ENCODE data around the gene PTMA.
"Not testable (repeated sequence)": the region's sequence is repeated elsewhere in the genome, so short reads cannot be mapped to it uniquely, and the experiment has no call there.

PTMA gene

DNA sequence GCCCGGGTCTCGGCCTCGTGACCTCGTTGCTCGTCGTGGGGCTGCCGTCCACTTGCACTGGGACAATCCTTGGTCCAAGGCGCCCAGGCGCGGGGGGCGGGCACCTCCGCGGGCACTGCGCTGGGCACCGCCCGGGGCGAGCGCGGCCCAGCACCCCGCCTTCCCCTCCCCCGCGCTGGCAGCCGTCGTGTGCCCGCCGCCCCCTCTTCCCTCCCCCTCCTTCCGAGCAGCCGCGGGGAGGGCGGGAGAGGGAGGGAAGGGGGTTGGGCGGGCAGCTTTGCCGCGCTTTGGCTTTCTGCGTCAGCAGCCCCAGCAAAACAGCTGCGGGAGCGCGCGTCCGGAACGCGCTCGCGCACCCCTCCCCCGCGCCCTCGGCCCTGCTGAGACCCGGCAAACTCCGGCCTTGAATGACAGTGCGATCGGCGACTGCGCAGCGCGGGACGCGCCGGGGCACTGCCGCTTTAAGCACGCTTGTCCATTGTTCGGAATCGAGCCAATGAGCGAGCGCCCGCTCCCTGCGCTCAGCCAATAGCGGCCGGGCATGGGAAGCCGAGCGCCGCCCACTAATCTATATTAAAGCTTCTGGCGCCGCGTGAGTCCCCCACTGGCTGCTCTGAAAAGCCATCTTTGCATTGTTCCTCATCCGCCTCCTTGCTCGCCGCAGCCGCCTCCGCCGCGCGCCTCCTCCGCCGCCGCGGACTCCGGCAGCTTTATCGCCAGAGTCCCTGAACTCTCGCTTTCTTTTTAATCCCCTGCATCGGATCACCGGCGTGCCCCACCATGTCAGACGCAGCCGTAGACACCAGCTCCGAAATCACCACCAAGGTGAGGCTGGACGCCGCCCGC, at the start of gene PTMA:
Gene PTMA, plus strand, starts transcription at position 599 of the 846 bp plus-strand sequence. Its CDS starts 182 bp downstream, at position 781.
- peak; percentile 99 for DNase-seq

- DNase-seq = not testable (repeated sequence)
Observed at GRCh38 chr2:231660073-231660472, 48.3 kb upstream of the PTMA start.

- no peak for DNase-seq
Observed at GRCh38 chr2:231660860-231661259, 47.5 kb upstream of the PTMA start.

DNA sequence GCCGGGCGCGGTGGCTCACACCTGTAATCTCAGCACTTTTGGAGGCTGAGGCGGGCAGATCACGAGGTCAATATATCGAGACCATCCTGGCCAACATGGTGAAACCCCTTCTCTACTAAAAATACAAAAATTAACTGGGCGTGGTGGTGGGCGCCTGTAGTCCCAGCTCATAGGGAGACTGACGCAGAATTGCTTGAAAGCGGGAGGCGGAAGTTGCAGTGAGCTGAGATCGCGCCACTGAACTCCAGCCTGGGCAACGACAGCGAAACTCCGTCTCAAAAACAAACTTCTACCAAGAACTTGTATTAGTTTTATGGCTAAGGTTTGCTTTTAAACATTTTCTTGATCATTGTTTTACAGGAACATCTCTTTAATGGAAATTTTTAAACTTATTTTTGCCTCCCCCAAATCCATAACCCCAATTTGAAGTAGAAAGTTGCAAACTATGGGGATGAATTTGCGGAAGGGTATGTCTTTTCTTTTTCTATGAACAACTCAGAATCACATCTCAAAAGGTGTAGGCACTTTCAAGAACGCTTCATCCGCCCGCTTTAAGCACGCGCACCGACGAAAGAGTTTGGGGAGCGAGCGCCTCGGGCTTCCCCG, 46.8 kb upstream of the PTMA start:
- DNase-seq = no peak

GRCh38 chr2:231662028-231662810, 46.1 kb upstream of the PTMA start:
- no peak for DNase-seq

DNA sequence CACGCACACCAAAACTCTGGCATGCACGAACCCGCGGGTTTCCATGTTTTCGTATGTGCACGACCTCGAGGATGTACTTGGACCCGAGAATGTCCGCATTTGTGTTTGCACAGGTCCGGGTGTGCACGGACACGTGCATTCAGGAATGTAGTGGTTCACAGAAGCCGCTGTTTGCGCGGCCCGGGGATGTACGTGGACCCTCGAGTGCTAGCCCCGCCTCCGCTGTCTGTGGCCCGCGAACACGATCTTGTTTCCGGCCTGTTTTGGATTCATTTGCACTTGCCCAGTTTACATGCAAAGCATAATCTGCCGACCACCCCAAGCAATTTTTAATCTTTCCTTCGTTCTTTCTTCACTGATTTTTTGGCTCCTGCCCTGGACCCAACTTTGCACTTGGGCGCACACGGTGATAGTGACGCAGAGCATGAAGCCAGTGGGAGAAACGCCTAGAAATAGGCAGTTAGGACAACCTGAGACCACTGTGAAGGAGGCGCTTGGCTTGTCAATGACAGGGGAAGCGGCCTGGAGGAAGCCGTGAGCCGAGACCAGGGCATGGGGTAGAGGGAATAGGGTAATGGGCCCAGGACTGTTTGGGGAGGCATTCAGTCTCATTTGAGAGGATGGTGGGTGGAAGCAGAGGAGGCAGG, 45.4 kb upstream of the PTMA start:
- DNase-seq = no peak

DNA sequence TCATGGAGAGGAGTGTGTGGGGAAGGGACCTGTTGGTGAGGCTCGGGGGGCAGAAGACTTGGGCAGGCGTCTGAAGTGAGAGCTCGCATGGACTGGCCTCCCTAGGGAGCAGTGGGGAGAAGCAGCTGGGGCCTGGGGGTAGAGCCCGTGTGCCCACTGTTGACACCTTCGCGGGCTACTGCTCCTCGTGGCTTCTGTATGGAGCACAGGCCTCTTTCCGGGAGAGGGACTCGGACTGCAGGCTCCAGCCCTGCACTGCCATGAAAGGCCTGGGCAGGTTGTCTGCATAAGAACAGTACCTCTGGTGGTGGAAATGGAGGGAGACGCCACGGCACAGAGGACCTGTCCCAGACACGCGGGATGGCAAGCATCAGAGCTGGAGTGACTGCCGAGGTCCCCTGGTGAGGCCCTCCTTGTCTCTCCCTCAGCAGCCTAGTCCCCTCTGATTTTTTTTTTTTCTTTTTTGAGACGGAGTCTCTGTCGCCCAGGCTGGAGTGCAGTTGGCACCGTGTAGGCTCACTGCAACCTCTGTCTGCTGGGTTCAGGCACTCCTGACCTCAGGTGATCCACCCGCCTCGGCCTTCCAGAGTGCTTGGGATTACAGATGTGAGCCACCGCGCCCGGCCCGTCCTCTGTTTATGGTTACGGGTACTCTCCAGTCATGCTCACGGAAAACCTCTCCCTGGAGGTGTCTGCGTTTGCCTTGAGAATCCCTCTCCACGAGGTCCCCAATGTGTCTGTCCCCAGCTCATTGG, 44.7 kb upstream of the PTMA start:
- DNase-seq = no peak

- no peak for DNase-seq
Observed at GRCh38 chr2:231664727-231665126, 43.6 kb upstream of the PTMA start.

GRCh38 chr2:231665245-231666170, 42.8 kb upstream of the PTMA start:
- no peak for DNase-seq

DNA sequence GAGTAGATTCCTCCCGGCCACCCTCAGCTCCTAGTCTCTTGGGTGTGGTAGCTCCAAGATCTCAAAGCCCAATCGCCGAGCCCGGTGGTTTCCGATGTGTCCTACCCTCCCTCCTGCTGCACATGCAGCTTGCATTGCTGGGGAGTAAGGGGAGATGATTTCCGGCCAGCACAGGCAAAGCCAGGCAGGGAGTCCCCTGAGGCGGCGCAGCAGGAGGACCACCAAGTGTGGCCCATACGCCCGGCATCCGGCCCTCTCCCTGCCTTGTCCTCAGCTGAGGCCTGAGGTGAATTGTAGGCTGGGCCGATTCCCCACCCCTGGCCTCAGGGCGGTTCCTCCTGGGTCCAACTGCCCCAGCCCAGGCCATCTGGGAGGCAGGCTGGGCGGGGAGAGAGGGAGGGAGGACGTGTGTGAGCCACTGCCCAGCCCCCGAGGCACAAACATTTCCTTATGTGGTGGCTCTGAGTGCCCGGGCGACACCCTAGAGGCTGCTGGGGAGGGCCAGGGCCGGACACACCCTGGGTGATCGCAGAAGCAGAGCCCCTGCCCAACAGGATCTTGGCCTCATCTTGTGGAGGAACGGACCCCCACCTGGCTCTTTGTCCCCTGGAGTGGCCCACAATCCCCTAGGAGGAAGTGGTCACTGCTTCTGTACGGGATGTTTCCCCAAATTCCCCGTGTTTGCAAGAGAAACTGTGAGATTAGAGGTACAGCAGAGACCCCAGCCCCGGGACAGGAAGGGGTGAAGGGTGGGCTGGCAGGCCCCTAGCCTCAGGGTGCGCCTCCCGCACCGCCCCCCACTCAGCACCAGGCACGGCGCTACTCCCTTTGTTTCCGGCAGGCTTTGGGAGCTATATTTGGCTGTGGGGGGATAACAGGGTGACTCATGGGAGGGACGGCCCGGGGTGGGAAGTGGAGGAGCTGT, 41.9 kb upstream of the PTMA start:
- DNase-seq = no peak

- DNase-seq = no peak
Observed at GRCh38 chr2:231667096-231667427, 41.3 kb upstream of the PTMA start.

DNA sequence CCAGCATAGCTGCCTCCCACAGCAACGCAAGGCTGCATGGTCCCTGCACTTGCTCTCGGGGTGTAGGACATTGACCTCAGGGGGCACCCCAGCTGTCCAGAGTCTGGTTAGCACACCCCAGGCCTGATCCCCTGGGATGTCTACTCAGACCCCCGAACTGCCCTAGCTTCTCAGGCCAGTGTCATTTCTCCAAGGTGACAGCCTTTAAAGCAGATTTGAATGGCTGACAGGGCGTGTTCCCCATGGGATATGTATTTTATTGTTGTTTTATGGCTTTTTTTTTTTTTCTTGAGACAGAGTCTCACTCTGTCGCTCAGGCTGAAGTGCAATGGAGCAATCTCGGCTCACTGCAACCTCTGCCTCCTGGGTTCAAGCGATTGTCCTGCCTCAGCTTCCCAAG, 40.8 kb upstream of the PTMA start:
- no peak for DNase-seq

- DNase-seq = no peak
Observed at GRCh38 chr2:231668981-231669380, 39.3 kb upstream of the PTMA start.

GRCh38 chr2:231671270-231672050, 36.9 kb upstream of the PTMA start:
- no peak for DNase-seq

- DNase-seq = peak; percentile 69
Observed at GRCh38 chr2:231672617-231673347, 35.5 kb upstream of the PTMA start.

- no peak for DNase-seq
Observed at GRCh38 chr2:231673348-231673770, 35.0 kb upstream of the PTMA start.

GRCh38 chr2:231674587-231675338, 33.6 kb upstream of the PTMA start:
- peak; percentile 64 for DNase-seq

DNA sequence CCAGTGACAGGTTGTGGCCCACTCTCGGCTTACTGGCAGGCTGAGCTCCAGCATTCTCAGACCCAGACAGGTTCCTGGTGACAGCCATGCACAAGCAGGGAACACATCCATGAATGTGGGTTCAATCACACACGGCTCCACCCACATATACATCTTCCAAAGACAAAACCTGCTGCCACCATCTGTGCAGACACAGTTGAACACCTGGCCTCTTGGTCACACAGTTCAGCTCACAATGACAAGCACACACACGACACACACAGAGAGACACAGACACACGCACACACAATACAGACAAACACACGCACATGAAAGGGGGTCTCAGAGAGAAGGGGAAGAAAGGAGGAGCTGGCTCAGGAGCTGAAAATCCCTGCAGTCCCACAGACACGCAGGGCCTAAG, 32.1 kb upstream of the PTMA start:
- peak; percentile 80 for DNase-seq
